Adrenal gland (tissue), 12 donors: ENCODE measurements around the gene NOS3. TPM values are rescaled to one million over a fixed set of nuclear protein-coding genes. Genes with fewer than 3 reads are reported as not detected.

Source experiments
- DNase-seq, 7 donors: peaks; one replicate each; pipeline ENCODE4 v3.0.0-alpha.2; 2019 to 2020
- H3K27ac ChIP-seq, 5 donors: fragments of 200-600 bp; sonication (generic) in 4 of 5; 1 replicate in 3 of 5; 2 replicates in 2 of 5; pipeline versions ENCODE4 v1.5.1 to v1.8.0; 2016 to 2020; ENCODE audit warnings: mild to moderate bottlenecking in 1 of 5
- H3K27me3 ChIP-seq: fragments of 200-600 bp; 2 replicates; pipeline ENCODE4 v1.8.0; 2021
- H3K36me3 ChIP-seq, 2 donors: fragments of 200-600 bp; replicated peaks in 1 of 2; 1 replicate in 1 of 2; 2 replicates in 1 of 2; pipeline versions ENCODE4 v1.5.1 to v1.8.0; 2018 to 2022
- H3K4me1 ChIP-seq, 2 donors: fragments of 200-600 bp; replicated peaks in 1 of 2; 1 replicate in 1 of 2; 2 replicates in 1 of 2; pipeline versions ENCODE4 v1.5.1 to v1.8.0; 2018 to 2021
- H3K4me3 ChIP-seq, 4 donors: fragments of 200-600 bp; sonication (generic) in 3 of 4; one replicate each; pipeline ENCODE4 v1.5.1; 2016 to 2018
- H3K9me3 ChIP-seq, 3 donors: fragments of 200-600 bp; sonication (generic) in 1 of 3; replicated peaks in 1 of 3; 1 replicate in 2 of 3; 2 replicates in 1 of 3; pipeline versions ENCODE4 v1.5.1 to v1.8.0; 2016 to 2021
- CTCF ChIP-seq, 6 experiments: fragments of 450-650 bp in 4 of 6; fragments of 200-600 bp in 2 of 6; sonication (generic) in 1 of 6; IDR thresholded peaks; 1 replicate in 5 of 6; 2 replicates in 1 of 6; pipeline versions ENCODE4 v1.5.1 to v1.8.0; 2016 to 2021; ENCODE audit warnings: antibody characterized with exemption in 6 of 6, mild to moderate bottlenecking in 2 of 6, moderate library complexity in 1 of 6
- POLR2A ChIP-seq, 2 donors: fragments of 450-650 bp; IDR thresholded peaks; one replicate each; pipeline ENCODE4 v1.6.1; 2017; ENCODE audit warnings: antibody characterized with exemption in 2 of 2, mild to moderate bottlenecking in 2 of 2, moderate library complexity in 1 of 2
- WGBS, 4 donors: extraction: QIAGEN DNeasy Blood & Tissue Kit in 2 of 4; methylation state at CpG; one replicate each; pipeline versions ENCODE4 v1.1.5 to v1.1.7; 2013 to 2017; 5-methylcytosine and 5-hydroxymethylcytosine counted together
- intact Hi-C, 2 donors: fragments of 100-400 bp; cut with DNase I; formaldehyde crosslinking; loops; one replicate each; pipeline versions ENCODE4 v1.14.1 to v1.15.0; 2022 to 2023
- polyA plus RNA-seq, 3 donors: library from polyadenylated mRNA; stranded (reverse); fragments of 200-250 nt in 2 of 3; fragments of 350-450 nt in 1 of 3; fragmentation: Illumina TruSeq in 1 of 3; extraction: RNeasy Lipid Tissue Mini Kit (QIAGEN cat#74804) in 1 of 3; gene quantifications; one replicate each; pipeline ENCODE4 v1.2.3, GENCODE V29; 2013 to 2014
- total RNA-seq, 9 donors: library from RNA; depleted of rRNA in 4 of 9; stranded (reverse); fragments of >200 nt in 4 of 9; fragments of 120-200 nt in 1 of 9; fragmentation: NEBNext Ultra II Directional in 1 of 9; extraction: Animal tissue kit (Norgen Biotek cat#: 25700) in 1 of 9; gene quantifications; one replicate each; pipeline versions ENCODE4 v1.1.0 to v1.2.4, GENCODE V29; 2013 to 2023
- donor health status: healthy with polysubstance abuse.
- donor health status: Bipolar disorder and iron deficiency.
- donor health status: DM: yes; HTN: yes; CAD: no.
- donor health status: DM: no; HTN: no; CAD: no.
- donor health status: DM: no; HTN: no; CAD: no.
- donor health status: DM: yes; HTN: yes; CAD: no.

The NOS3 gene
- total and polyA plus RNA-seq, 12 donors = 2.2 to 26.5 (median 15.1) TPM

GRCh38 chr7:150996376-150997074 lies 5.7 kb downstream of the NOS3 start:
- intact Hi-C loops = no loop called here
- Histone ChIP-seq H3K36me3 (no peaks in the 10 kb centered on the region), H3K27ac (no peak overlapping the region), H3K9me3 (no peaks in the 10 kb centered on the region), H3K27me3 (no peaks in the 10 kb centered on the region), H3K4me3 (no peak overlapping the region), H3K4me1 (no peaks in the 10 kb centered on the region)
- TF ChIP-seq CTCF (IDR thresholded peaks at IDR 0.05) (no peak), POLR2A (IDR thresholded peaks at IDR 0.05) (no peak)
- 36 to 80% (median 49%) methylated on average over 1 to 31 of the region's 31 CpGs for WGBS, 4 donors
- DNase-seq = no peak

GRCh38 chr7:150997075-150997511 lies 6.3 kb downstream of the NOS3 start:
- WGBS, 4 donors = 68 to 83% (median 78%) methylated on average over 4 to 8 of the region's 8 CpGs
- H3K4me1 ChIP-seq = no peaks in the 10 kb centered on the region
- DNase-seq = no peak
- H3K36me3 ChIP-seq = no peaks in the 10 kb centered on the region
- TF ChIP-seq CTCF (IDR thresholded peaks at IDR 0.05) (no peak), POLR2A (IDR thresholded peaks at IDR 0.05) (no peak)
- no peaks in the 10 kb centered on the region for H3K27me3 ChIP-seq
- no peak overlapping the region for H3K4me3 ChIP-seq
- intact Hi-C loops = no loop called here
- H3K9me3 ChIP-seq = no peaks in the 10 kb centered on the region
- H3K27ac ChIP-seq = no peak overlapping the region

GRCh38 chr7:150997817-150998216 lies 7.0 kb downstream of the NOS3 start:
- DNase-seq = no peak
- 81 to 98% (median 89%) methylated on average over 5 of the region's 5 CpGs for WGBS, 4 donors
- Histone ChIP-seq H3K36me3 (no peaks in the 10 kb centered on the region), H3K27ac (no peak overlapping the region), H3K27me3 (no peaks in the 10 kb centered on the region), H3K4me1 (no peaks in the 10 kb centered on the region), H3K9me3 (no peaks in the 10 kb centered on the region), H3K4me3 (no peak overlapping the region)
- intact Hi-C loops = no loop called here
- TF ChIP-seq POLR2A (IDR thresholded peaks at IDR 0.05) (no peak), CTCF (IDR thresholded peaks at IDR 0.05) (no peak)

GRCh38 chr7:150998341-150998740 lies 7.5 kb downstream of the NOS3 start:
- no peak for DNase-seq
- Histone ChIP-seq H3K27me3 (no peaks in the 10 kb centered on the region), H3K4me3 (no peak overlapping the region), H3K9me3 (no peaks in the 10 kb centered on the region), H3K27ac (no peak overlapping the region), H3K4me1 (no peaks in the 10 kb centered on the region), H3K36me3 (no peaks in the 10 kb centered on the region)
- TF ChIP-seq CTCF (IDR thresholded peaks at IDR 0.05) (no peak), POLR2A (IDR thresholded peaks at IDR 0.05) (no peak)
- intact Hi-C loops = no loop called here
- WGBS, 4 donors = 86 to 91% (median 89%) methylated on average over 15 to 20 of the region's 20 CpGs
